Astrocyte of the cerebellum (primary cell): ENCODE measurements around the gene PNPLA5.
A peak's percentile ranks its signal among the peaks of the same experiment; 100 is the strongest.
"Not testable (repeated sequence)": the region's sequence is repeated elsewhere in the genome, so short reads cannot be mapped to it uniquely, and the experiment has no call there.

Source experiments
- DNase-seq: peaks from one replicate; pipeline ENCODE4 v3.0.0-alpha.2; 2011; ENCODE audit warnings: low read depth
- H3K4me3 ChIP-seq: 2 replicates; pipeline ENCODE4 v1.5.1; 2011; ENCODE audit warnings: mild to moderate bottlenecking, low read depth, low read length, moderate library complexity
- in situ Hi-C: cut with HindIII; loops from 2 replicates; pipeline ENCODE4 v1.10.0; 2017; ENCODE audit warnings: low sequenced_read_pairs
- TF ChIP-seq, protein P1 (sequence below): IDR thresholded peaks from 2 replicates; pipeline ENCODE4 v1.5.1; 2012; ENCODE audit warnings: low read length, low read depth, moderate library complexity, mild to moderate bottlenecking; ENCODE audit errors: missing control alignments

The PNPLA5 gene

DNA sequence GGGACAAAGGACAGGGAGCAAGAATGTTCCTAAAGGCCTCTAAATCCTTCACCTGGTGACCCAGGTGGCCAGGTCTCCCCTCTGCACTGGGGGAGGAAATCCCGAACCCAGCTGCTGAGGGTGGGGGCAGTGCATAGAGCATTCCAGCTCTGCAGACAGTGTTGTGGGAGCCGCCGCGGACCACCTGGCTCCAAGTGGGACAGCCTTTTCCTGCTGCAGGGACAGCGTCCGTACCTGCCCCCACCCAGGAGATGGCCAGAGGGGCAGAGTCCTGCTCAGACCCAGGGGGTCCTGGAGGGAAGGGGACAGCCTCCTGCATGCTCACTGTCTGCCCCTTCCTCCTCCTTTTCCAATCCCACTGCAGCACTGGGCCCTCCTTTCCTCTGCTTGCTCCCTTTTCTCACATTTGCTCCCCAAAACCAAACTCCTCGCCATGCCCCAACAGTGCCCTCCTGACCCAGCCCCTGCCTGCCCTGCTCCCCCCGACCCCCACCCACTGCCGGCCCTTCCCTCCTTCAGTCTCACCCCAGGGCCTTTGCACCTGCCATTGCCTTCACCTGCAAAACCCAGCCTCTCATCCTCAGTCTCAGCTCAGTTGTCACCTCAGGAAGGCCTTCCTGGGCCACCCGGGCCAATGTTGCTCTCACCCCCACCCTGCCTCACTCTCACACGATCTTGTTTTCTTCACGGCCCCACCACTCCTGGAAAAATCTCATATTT lies 12.8 kb downstream of the PNPLA5 start:
- no peak for DNase-seq
- TF ChIP-seq, protein P1, sequence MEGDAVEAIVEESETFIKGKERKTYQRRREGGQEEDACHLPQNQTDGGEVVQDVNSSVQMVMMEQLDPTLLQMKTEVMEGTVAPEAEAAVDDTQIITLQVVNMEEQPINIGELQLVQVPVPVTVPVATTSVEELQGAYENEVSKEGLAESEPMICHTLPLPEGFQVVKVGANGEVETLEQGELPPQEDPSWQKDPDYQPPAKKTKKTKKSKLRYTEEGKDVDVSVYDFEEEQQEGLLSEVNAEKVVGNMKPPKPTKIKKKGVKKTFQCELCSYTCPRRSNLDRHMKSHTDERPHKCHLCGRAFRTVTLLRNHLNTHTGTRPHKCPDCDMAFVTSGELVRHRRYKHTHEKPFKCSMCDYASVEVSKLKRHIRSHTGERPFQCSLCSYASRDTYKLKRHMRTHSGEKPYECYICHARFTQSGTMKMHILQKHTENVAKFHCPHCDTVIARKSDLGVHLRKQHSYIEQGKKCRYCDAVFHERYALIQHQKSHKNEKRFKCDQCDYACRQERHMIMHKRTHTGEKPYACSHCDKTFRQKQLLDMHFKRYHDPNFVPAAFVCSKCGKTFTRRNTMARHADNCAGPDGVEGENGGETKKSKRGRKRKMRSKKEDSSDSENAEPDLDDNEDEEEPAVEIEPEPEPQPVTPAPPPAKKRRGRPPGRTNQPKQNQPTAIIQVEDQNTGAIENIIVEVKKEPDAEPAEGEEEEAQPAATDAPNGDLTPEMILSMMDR = no peak
- no peak overlapping the region for H3K4me3 ChIP-seq
- in situ Hi-C loops = no loop called here

GRCh38 chr22:43878079-43878795 lies 13.6 kb downstream of the PNPLA5 start:
- TF ChIP-seq, protein P1 = no peak
- in situ Hi-C loops = no loop called here
- no peak for DNase-seq
- H3K4me3 ChIP-seq = no peak overlapping the region

- H3K4me3 ChIP-seq = no peak overlapping the region
- TF ChIP-seq, protein P1 = no peak
- DNase-seq = no peak
- in situ Hi-C loops = no loop called here
These were observed 14.8 kb downstream of the PNPLA5 start for GRCh38 chr22:43876866-43877509.

DNA sequence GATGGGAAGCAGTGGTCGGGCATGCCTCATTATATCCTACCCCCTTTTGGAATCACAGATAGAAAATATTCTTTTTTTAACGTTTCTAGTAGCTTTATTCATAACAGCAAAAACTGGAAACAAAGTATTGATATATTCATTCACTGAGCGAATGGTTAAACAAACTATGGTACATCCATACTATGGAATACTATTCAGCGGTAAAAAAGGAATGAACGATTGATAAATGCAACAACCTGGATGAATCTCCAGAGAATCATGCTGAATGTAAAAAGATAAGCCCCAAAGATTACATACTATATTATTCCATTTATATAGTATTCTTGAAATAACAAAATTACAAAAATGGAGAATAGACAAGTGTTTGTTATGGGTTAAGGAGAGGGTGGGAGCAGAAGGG lies 22.0 kb downstream of the PNPLA5 start:
- TF ChIP-seq, protein P1 = no peak
- DNase-seq = no peak
- no peak overlapping the region for H3K4me3 ChIP-seq
- in situ Hi-C loops = no loop called here

- in situ Hi-C loops, H3K4me3 ChIP-seq, DNase-seq: not testable (repeated sequence)
These were observed 22.8 kb downstream of the PNPLA5 start for GRCh38 chr22:43869001-43869400.

- DNase-seq = peak; percentile 50
- no peak overlapping the region for H3K4me3 ChIP-seq
- in situ Hi-C loops = no loop called here
These were observed 23.8 kb downstream of the PNPLA5 start for GRCh38 chr22:43867839-43868635.

More at GRCh38 chr22:43867839-43868635, 23.8 kb downstream of the PNPLA5 start:
- TF ChIP-seq, protein P1 = no peak
